H1 (cell line): ENCODE results near the gene KRTAP12-2. TPM values are rescaled to one million over a fixed set of nuclear protein-coding genes. Genes with fewer than 3 reads are reported as not detected.

Experiments used
- BACH1 ChIP-seq: IDR thresholded peaks from 2 replicates; pipeline ENCODE4 v1.6.1; 2012; ENCODE audit warnings: low read length, improper control_type of control experiment
- SIX5 ChIP-seq: IDR thresholded peaks from 2 replicates; pipeline ENCODE4 v1.6.1; 2011; ENCODE audit warnings: mild to moderate bottlenecking, low read depth, low read length
- TAF7 ChIP-seq: optimal IDR thresholded peaks from 2 replicates; pipeline ENCODE3; 2011; ENCODE audit warnings: low read depth, mild to moderate bottlenecking, inconsistent platforms, low read length, moderate library complexity, borderline replicate concordance
- TBP ChIP-seq: IDR thresholded peaks from 2 replicates; pipeline ENCODE4 v1.6.1; 2011; ENCODE audit warnings: low read depth, low read length, improper control_type of control experiment
- polyA plus RNA-seq, 7 experiments: library from polyadenylated mRNA; depleted of rRNA in 3 of 7; stranded (reverse) in 5 of 7; unstranded in 2 of 7; fragments of >200 nt in 5 of 7; fragments of 200-250 nt in 2 of 7; gene quantifications; 1 replicate in 5 of 7; 2 replicates in 1 of 7; 4 replicates in 1 of 7; pipeline versions ENCODE4 v1.2.1 to v1.2.3, GENCODE V29; 2011 to 2013; ENCODE audit warnings: missing spikeins in 2 of 7, mixed read lengths in 2 of 7
- total RNA-seq: library from RNA; stranded (reverse); fragmentation: NEBNext Ultra II Directional; extraction: Animal tissue kit (Norgen Biotek cat#: 25700); gene quantifications from 2 replicates; pipeline ENCODE4 v1.2.1, GENCODE V29; 2021

KRTAP12-2 gene
- total and polyA plus RNA-seq, 2 of the 8 experiments (the other 6 are each of a cell fraction or from before 2014, with no cell fraction given): 0.50 TPM; not detected in 1

GRCh38 chr21:44626262-44626661 is 40.5 kb downstream of the KRTAP12-2 start (continued):
- TF ChIP-seq TBP (no peak), SIX5 (no peak), TAF7 (no peak), BACH1 (no peak)
